Ovary (tissue), 3 donors: ENCODE data around the gene ALPI.
"Not testable (repeated sequence)": the region's sequence is repeated elsewhere in the genome, so short reads cannot be mapped to it uniquely, and the experiment has no call there.

Experiments
- EP300 ChIP-seq: sonication (generic); formaldehyde crosslinking; IDR thresholded peaks from one replicate; pipeline ENCODE4 v1.6.1; 2017; ENCODE audit warnings: antibody characterized with exemption
- POLR2A ChIP-seq: fragments of 450-650 bp; IDR thresholded peaks from one replicate; pipeline ENCODE4 v1.6.1; 2017; ENCODE audit warnings: antibody characterized with exemption, mild to moderate bottlenecking, moderate library complexity
- TF ChIP-seq, protein P1 (sequence below), 3 donors: fragments of 450-650 bp in 2 of 3; fragments of 200-600 bp in 1 of 3; IDR thresholded peaks; one replicate each; pipeline versions ENCODE4 v1.5.1 to v1.8.0; 2016 to 2022; ENCODE audit warnings: antibody characterized with exemption in 3 of 3, mild to moderate bottlenecking in 1 of 3
- donor health status: DM: no; HTN: no; CAD: no.

DNA sequence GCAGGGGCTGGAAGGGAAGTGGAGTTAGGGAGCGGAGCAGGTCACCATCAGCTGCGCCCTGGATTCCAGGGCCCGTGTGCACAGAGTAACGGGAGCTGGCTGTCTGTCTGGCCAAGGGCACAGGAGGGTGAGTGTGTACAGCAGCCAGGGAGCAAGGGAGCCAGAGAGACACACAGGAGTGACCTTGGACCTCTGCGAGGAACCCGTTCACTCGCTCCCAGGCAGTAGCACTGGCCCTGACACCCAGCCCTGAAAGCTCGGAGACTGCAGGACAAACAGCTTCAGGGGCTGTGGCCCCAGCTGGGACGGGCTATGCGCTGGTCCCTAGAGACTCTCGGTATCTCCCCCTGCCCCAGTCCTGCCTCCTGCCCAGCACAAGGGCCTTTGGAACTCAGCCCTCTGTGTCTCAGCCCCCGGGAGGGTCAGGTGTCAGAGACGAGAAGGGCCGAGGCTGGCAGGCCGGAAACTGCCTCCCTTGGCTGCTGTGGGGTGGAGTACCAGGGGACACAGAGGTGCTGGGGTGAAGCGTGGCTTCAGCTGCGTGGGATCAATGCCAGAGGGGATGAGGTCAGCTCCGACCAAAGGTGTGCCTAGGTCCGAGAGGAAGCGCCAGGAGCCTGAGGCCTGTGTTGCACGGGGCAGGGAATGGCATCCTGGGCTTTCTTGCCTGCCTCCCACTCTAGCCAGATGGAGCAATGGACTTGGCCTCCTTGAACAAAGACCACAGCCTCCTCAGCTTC lies 12.1 kb upstream of the ALPI start:
- TF ChIP-seq, protein P1, sequence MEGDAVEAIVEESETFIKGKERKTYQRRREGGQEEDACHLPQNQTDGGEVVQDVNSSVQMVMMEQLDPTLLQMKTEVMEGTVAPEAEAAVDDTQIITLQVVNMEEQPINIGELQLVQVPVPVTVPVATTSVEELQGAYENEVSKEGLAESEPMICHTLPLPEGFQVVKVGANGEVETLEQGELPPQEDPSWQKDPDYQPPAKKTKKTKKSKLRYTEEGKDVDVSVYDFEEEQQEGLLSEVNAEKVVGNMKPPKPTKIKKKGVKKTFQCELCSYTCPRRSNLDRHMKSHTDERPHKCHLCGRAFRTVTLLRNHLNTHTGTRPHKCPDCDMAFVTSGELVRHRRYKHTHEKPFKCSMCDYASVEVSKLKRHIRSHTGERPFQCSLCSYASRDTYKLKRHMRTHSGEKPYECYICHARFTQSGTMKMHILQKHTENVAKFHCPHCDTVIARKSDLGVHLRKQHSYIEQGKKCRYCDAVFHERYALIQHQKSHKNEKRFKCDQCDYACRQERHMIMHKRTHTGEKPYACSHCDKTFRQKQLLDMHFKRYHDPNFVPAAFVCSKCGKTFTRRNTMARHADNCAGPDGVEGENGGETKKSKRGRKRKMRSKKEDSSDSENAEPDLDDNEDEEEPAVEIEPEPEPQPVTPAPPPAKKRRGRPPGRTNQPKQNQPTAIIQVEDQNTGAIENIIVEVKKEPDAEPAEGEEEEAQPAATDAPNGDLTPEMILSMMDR (IDR thresholded peaks at IDR 0.05): not testable (repeated sequence)
- not testable (repeated sequence) for TF ChIP-seq EP300, POLR2A
